HCT116 (cell line): ENCODE results near the gene TTLL11. TPM values are rescaled to one million over a fixed set of nuclear protein-coding genes. Genes with fewer than 3 reads are reported as not detected.

Experiments
- ATAC-seq: fragments of 200-7000 bp; cut with Tn5 transposase; 2 replicates; pipeline ENCODE4 v1.9.1; 2020; ENCODE audit warnings: mild to moderate bottlenecking, moderate library complexity
- BruUV-seq: library from RNA; stranded (reverse); fragments of 400-500 nt; replicated peaks from 2 replicates; lab custom pipeline; 2021; lab: Mats Ljungman, UMichigan
- CTCF ChIA-PET: fragments of 300-600 bp; sonication (Branson Sonifier 250); formaldehyde crosslinking; loops from one replicate; lab custom pipeline; 2021; ENCODE audit warnings: antibody characterized with exemption; lab: Charles Lee
- POLR2A ChIA-PET: fragments of 300-600, 350-600 bp; sonication (Branson Sonifier 250); formaldehyde crosslinking; loops from one replicate; lab custom pipeline; 2021; ENCODE audit warnings: antibody characterized with exemption; lab: Charles Lee
- RAD21 ChIA-PET, 2 experiments: fragments of 300-600 bp; sonication (Branson Sonifier 250); formaldehyde crosslinking; loops; one replicate each; lab custom pipeline; 2023; ENCODE audit warnings: low total read pairs in 2 of 2; ENCODE audit not compliant: uncharacterized antibody in 2 of 2, unreplicated experiment in 2 of 2, low non-redundant PET in 1 of 2; lab: Charles Lee
- DNase-seq: peaks from one replicate; pipeline ENCODE4 v3.0.0-alpha.2; 2010; ENCODE audit warnings: low read depth, low spot score
- H2AFZ ChIP-seq: fragments of 200-600 bp; shearing (Covaris generic), sonication (generic); 2 replicates; pipeline ENCODE4 v1.6.1; 2017; ENCODE audit warnings: low read depth, mixed run types, mixed read lengths, antibody characterized with exemption, low read length; ENCODE audit not compliant: poor library complexity, severe bottlenecking
- H3K27ac ChIP-seq: 2 replicates; pipeline ENCODE4 v1.5.1; 2012; ENCODE audit warnings: low read depth, low read length
- H3K27me3 ChIP-seq: fragments of 200-600 bp; sonication (generic); 2 replicates; pipeline ENCODE4 v1.6.1; 2016; ENCODE audit warnings: mixed run types, low read length, mixed read lengths; ENCODE audit not compliant: insufficient read depth
- H3K36me3 ChIP-seq, 2 experiments: fragments of 200-500 bp in 1 of 2; fragments of 200-600 bp in 1 of 2; sonication (Bioruptor generic) in 1 of 2; sonication (generic) in 1 of 2; 2 replicates each; pipeline versions ENCODE4 v1.5.1 to v1.6.1; 2014 to 2016; ENCODE audit warnings: low read length in 2 of 2, inconsistent platforms in 1 of 2, mixed read lengths in 1 of 2, mixed run types in 1 of 2; ENCODE audit not compliant: insufficient read depth in 2 of 2, control insufficient read depth in 1 of 2
- H3K4me1 ChIP-seq, 2 experiments: fragments of 200-600 bp in 1 of 2; sonication (generic) in 1 of 2; 2 replicates each; pipeline versions ENCODE4 v1.5.1 to v1.6.1; 2012 to 2017; ENCODE audit warnings: low read length in 2 of 2, inconsistent platforms in 1 of 2, mild to moderate bottlenecking in 1 of 2, mixed read lengths in 1 of 2, mixed run types in 1 of 2, moderate library complexity in 1 of 2; ENCODE audit not compliant: insufficient read depth in 2 of 2, control insufficient read depth in 1 of 2
- H3K4me2 ChIP-seq: fragments of 200-600 bp; sonication (generic); 2 replicates; pipeline ENCODE4 v1.6.1; 2017; ENCODE audit warnings: mixed run types, low read length, mixed read lengths
- H3K4me3 ChIP-seq, 2 experiments: fragments of 200-600 bp in 1 of 2; sonication (generic) in 1 of 2; replicated peaks in 1 of 2; 2 replicates each; pipeline ENCODE4 v1.5.1; 2011 to 2016; ENCODE audit warnings: low read length in 2 of 2, control low read depth in 1 of 2, low read depth in 1 of 2, mild to moderate bottlenecking in 1 of 2, mixed read lengths in 1 of 2, mixed run types in 1 of 2
- H3K79me2 ChIP-seq: fragments of 200-600 bp; sonication (generic); 2 replicates; pipeline ENCODE4 v1.6.1; 2017; ENCODE audit warnings: mild to moderate bottlenecking, mixed run types, low read length, moderate library complexity, mixed read lengths; ENCODE audit not compliant: insufficient read depth
- H3K9ac ChIP-seq: fragments of 200-600 bp; sonication (generic); 2 replicates; pipeline ENCODE4 v1.6.1; 2016; ENCODE audit warnings: low read length, mixed read lengths
- H3K9me2 ChIP-seq: fragments of 200-600 bp; sonication (generic), shearing (Covaris generic); 2 replicates; pipeline ENCODE4 v1.6.1; 2017; ENCODE audit warnings: mixed run types, mild to moderate bottlenecking, moderate library complexity; ENCODE audit not compliant: insufficient read depth
- H3K9me3 ChIP-seq, 2 experiments: fragments of 200-500 bp in 1 of 2; fragments of 200-600 bp in 1 of 2; sonication (Bioruptor generic) in 1 of 2; sonication (generic) in 1 of 2; 2 replicates each; pipeline ENCODE4 v1.6.1; 2014 to 2017; ENCODE audit warnings: low read length in 2 of 2, mixed read lengths in 2 of 2, inconsistent platforms in 1 of 2, low read depth in 1 of 2, mild to moderate bottlenecking in 1 of 2, mixed run types in 1 of 2, moderate library complexity in 1 of 2; ENCODE audit not compliant: control insufficient read depth in 1 of 2, insufficient read depth in 1 of 2
- H4K20me1 ChIP-seq: fragments of 200-600 bp; sonication (generic), shearing (Covaris generic); 2 replicates; pipeline ENCODE4 v1.6.1; 2017; ENCODE audit warnings: mixed run types, mild to moderate bottlenecking, moderate library complexity; ENCODE audit not compliant: insufficient read depth
- CBX3 ChIP-seq: IDR thresholded peaks from 2 replicates; pipeline ENCODE4 v1.6.1; 2012; ENCODE audit warnings: low read depth
- EZH2 ChIP-seq: fragments of 200-600 bp; sonication (generic); IDR thresholded peaks from 2 replicates; pipeline ENCODE4 v1.6.1; 2017; ENCODE audit warnings: antibody characterized with exemption, mixed run types
- JUND ChIP-seq: IDR thresholded peaks from 2 replicates; pipeline ENCODE4 v1.6.1; 2012
- POLR2A ChIP-seq: IDR thresholded peaks from 2 replicates; pipeline ENCODE4 v1.7.0; 2011; ENCODE audit warnings: borderline replicate concordance; ENCODE audit not compliant: insufficient read depth, insufficient read length; ENCODE audit errors: extremely low read depth
- RAD21 ChIP-seq: IDR thresholded peaks from 2 replicates; pipeline ENCODE4 v1.6.1; 2012; ENCODE audit warnings: low read depth, mild to moderate bottlenecking
- SRF ChIP-seq: IDR thresholded peaks from 2 replicates; pipeline ENCODE4 v1.6.1; 2012; ENCODE audit warnings: low read depth
- TCF7L2 ChIP-seq: IDR thresholded peaks from 2 replicates; pipeline ENCODE4 v1.7.0; 2011; ENCODE audit warnings: borderline replicate concordance, inconsistent platforms; ENCODE audit not compliant: insufficient read depth, insufficient read length; ENCODE audit errors: extremely low read depth
- YY1 ChIP-seq: IDR thresholded peaks from 2 replicates; pipeline ENCODE4 v1.6.1; 2011; ENCODE audit warnings: low read length, low read depth, moderate library complexity, mild to moderate bottlenecking; ENCODE audit not compliant: insufficient replicate concordance; ENCODE audit errors: extremely low read depth
- ZNF274 ChIP-seq: fragments of 200-500 bp; sonication (Bioruptor generic); IDR thresholded peaks from 2 replicates; pipeline ENCODE4 v1.6.1; 2014; ENCODE audit warnings: mild to moderate bottlenecking, low read depth, low read length, inconsistent platforms
- intact Hi-C: fragments of 100-400 bp; cut with micrococcal nuclease; formaldehyde crosslinking; loops from 2 replicates; pipeline ENCODE4 v1.10.0; 2022
- total RNA-seq: library from RNA; stranded (reverse); gene quantifications from one replicate; pipeline ENCODE4 v1.2.1, GENCODE V29; 2021; ENCODE audit not compliant: unreplicated experiment
- TF ChIP-seq, protein P1 (sequence below): IDR thresholded peaks from 2 replicates; pipeline ENCODE4 v1.6.1; 2012; ENCODE audit warnings: low read depth
- TF ChIP-seq, protein P2 (sequence below): IDR thresholded peaks from 2 replicates; pipeline ENCODE4 v1.6.1; 2012
- TF ChIP-seq, protein P3 (sequence below): IDR thresholded peaks from 2 replicates; pipeline ENCODE4 v1.6.1; 2011; ENCODE audit warnings: mild to moderate bottlenecking, low read length, moderate library complexity; ENCODE audit not compliant: insufficient replicate concordance; ENCODE audit errors: extremely low read depth

Gene TTLL11
- total RNA-seq, 1 experiment from 2014 or later: 2.2 TPM

DNA sequence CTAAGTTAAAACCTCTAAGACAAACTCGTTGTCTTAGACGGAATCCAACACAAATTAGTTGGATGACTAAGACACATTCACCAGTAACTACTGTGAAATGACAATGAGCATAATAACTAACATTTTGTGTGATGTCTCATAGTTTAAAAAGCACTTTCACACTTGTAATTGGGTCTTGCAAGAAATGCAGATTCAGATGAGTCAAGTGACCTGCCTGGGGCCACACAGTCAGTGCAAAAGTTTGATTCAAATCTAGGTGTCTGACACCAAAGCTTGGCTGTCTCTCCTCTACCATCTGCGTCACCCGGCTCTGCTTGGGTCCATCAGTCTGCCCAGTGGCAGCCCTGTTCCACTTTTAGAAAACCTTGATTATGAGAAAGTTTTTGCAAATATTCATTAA lies 143.7 kb downstream of the TTLL11 start (continued):
- TF ChIP-seq, protein P1, sequence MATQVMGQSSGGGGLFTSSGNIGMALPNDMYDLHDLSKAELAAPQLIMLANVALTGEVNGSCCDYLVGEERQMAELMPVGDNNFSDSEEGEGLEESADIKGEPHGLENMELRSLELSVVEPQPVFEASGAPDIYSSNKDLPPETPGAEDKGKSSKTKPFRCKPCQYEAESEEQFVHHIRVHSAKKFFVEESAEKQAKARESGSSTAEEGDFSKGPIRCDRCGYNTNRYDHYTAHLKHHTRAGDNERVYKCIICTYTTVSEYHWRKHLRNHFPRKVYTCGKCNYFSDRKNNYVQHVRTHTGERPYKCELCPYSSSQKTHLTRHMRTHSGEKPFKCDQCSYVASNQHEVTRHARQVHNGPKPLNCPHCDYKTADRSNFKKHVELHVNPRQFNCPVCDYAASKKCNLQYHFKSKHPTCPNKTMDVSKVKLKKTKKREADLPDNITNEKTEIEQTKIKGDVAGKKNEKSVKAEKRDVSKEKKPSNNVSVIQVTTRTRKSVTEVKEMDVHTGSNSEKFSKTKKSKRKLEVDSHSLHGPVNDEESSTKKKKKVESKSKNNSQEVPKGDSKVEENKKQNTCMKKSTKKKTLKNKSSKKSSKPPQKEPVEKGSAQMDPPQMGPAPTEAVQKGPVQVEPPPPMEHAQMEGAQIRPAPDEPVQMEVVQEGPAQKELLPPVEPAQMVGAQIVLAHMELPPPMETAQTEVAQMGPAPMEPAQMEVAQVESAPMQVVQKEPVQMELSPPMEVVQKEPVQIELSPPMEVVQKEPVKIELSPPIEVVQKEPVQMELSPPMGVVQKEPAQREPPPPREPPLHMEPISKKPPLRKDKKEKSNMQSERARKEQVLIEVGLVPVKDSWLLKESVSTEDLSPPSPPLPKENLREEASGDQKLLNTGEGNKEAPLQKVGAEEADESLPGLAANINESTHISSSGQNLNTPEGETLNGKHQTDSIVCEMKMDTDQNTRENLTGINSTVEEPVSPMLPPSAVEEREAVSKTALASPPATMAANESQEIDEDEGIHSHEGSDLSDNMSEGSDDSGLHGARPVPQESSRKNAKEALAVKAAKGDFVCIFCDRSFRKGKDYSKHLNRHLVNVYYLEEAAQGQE: no peak
- TF ChIP-seq EZH2 (no peak), YY1 (no peak), JUND (no peak)
- TF ChIP-seq, all 23 proteins: peak for 0

DNA sequence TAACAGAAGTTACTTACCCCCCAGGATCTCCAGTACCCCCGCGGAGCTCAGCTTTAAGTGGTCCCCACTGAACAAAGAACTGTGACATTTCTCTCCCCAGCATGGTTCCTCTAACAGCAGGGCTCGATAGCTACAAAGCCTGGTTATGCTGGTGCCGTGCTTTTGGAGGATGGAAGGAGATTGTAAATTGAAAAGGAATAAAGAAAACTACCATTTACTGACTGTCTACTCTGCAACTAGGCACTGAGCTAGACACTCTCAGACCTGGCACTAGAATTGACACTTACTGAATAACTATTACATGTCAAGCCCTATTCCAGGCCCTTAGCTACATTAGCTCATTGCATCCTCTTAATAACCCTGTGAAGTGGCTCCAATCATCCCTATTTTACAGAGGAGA lies 145.3 kb downstream of the TTLL11 start:
- Histone ChIP-seq H2AFZ (no peak overlapping the region), H3K4me2 (no peak overlapping the region), H3K27ac (no peak overlapping the region), H3K27me3 (0 out of 2 replicates have a peak, but pooled peaks cover 4% of the 10 kb centered on the region), H3K9me2 (no peaks in the 10 kb centered on the region), H3K9ac (no peak overlapping the region), H4K20me1 (no peaks in the 10 kb centered on the region), H3K36me3 (no peaks in the 10 kb centered on the region), H3K4me1 (peaks cover 2 to 7% of the 10 kb centered on the region in 2 experiments; a peak in 1 of 4 replicates), H3K79me2 (no peaks in the 10 kb centered on the region), H3K9me3 (no peaks in the 10 kb centered on the region), H3K4me3 (no peak overlapping the region)
- no TSS peak for BruUV-seq
- ChIA-PET CTCF (no interaction called here), RAD21 (no interaction called here), POLR2A (no interaction called here)
- DNase-seq: no peak
- intact Hi-C loops: no loop called here
- ATAC-seq: no peak
- TF ChIP-seq POLR2A (no peak), CBX3 (no peak), RAD21 (no peak), TCF7L2 (no peak), ZNF274 (no peak), EZH2 (no peak), SRF (no peak)
- TF ChIP-seq, protein P2, sequence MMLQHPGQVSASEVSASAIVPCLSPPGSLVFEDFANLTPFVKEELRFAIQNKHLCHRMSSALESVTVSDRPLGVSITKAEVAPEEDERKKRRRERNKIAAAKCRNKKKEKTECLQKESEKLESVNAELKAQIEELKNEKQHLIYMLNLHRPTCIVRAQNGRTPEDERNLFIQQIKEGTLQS: no peak
- TF ChIP-seq, protein P1: no peak
- TF ChIP-seq, protein P3, sequence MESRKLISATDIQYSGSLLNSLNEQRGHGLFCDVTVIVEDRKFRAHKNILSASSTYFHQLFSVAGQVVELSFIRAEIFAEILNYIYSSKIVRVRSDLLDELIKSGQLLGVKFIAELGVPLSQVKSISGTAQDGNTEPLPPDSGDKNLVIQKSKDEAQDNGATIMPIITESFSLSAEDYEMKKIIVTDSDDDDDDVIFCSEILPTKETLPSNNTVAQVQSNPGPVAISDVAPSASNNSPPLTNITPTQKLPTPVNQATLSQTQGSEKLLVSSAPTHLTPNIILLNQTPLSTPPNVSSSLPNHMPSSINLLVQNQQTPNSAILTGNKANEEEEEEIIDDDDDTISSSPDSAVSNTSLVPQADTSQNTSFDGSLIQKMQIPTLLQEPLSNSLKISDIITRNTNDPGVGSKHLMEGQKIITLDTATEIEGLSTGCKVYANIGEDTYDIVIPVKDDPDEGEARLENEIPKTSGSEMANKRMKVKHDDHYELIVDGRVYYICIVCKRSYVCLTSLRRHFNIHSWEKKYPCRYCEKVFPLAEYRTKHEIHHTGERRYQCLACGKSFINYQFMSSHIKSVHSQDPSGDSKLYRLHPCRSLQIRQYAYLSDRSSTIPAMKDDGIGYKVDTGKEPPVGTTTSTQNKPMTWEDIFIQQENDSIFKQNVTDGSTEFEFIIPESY: no peak
